SHP77 (cell line): ENCODE results near the gene LRCH1.

Experiments
- DNase-seq, 2 experiments: peaks; one replicate each; lab custom pipeline; 2025; lab: John Stamatoyannopoulos, UW

Gene LRCH1

GRCh38 chr13:46615888-46616531, 63.0 kb downstream of the LRCH1 start:
- DNase-seq = no peak

- no peak for DNase-seq
Measured at GRCh38 chr13:46617229-46617721, 64.3 kb downstream of the LRCH1 start.

GRCh38 chr13:46617885-46618284, 64.9 kb downstream of the LRCH1 start:
- no peak for DNase-seq

- no peak for DNase-seq
Measured at GRCh38 chr13:46618694-46619254, 65.8 kb downstream of the LRCH1 start.

- DNase-seq = no peak
Measured at GRCh38 chr13:46620029-46620428, 67.1 kb downstream of the LRCH1 start.

- DNase-seq = no peak
Measured at GRCh38 chr13:46620471-46620870, 67.5 kb downstream of the LRCH1 start.

- DNase-seq = no peak
Measured at GRCh38 chr13:46621133-46621532, 68.2 kb downstream of the LRCH1 start.

- no peak for DNase-seq
Measured at GRCh38 chr13:46621792-46622629, 69.0 kb downstream of the LRCH1 start.

- no peak for DNase-seq
Measured at GRCh38 chr13:46622630-46623256, 69.8 kb downstream of the LRCH1 start.

- no peak for DNase-seq
Measured at GRCh38 chr13:46624353-46624752, 71.4 kb downstream of the LRCH1 start.

GRCh38 chr13:46624821-46625220, 71.9 kb downstream of the LRCH1 start:
- DNase-seq = no peak

GRCh38 chr13:46627462-46627861, 74.5 kb downstream of the LRCH1 start:
- DNase-seq = no peak

- DNase-seq = no peak
Measured at GRCh38 chr13:46628622-46629365, 75.8 kb downstream of the LRCH1 start.

GRCh38 chr13:46629811-46630413, 76.9 kb downstream of the LRCH1 start:
- no peak for DNase-seq

- DNase-seq = no peak
Measured at GRCh38 chr13:46630431-46631178, 77.6 kb downstream of the LRCH1 start.

GRCh38 chr13:46631179-46631542, 78.2 kb downstream of the LRCH1 start:
- DNase-seq = no peak

- no peak for DNase-seq
Measured at GRCh38 chr13:46632176-46632575, 79.2 kb downstream of the LRCH1 start.

- DNase-seq = no peak
Measured at GRCh38 chr13:46633416-46633815, 80.4 kb downstream of the LRCH1 start.

GRCh38 chr13:46636451-46636850, 83.5 kb downstream of the LRCH1 start:
- DNase-seq = no peak

GRCh38 chr13:46637213-46637612, 84.2 kb downstream of the LRCH1 start:
- DNase-seq = no peak

- DNase-seq = no peak
Measured at GRCh38 chr13:46638262-46638661, 85.3 kb downstream of the LRCH1 start.
